GM23338 (cell line): Measurements from ENCODE around the gene APOB. TPM values are rescaled to one million over a fixed set of nuclear protein-coding genes. Genes with fewer than 3 reads are reported as not detected.

Experiments
- ATAC-seq: fragments of 200-7000 bp; cut with Tn5 transposase; 3 replicates; pipeline ENCODE4 v1.9.1; 2020
- DNase-seq: peaks from one replicate; pipeline ENCODE4 v3.0.0-alpha.2; 2015; ENCODE audit warnings: low spot score
- H2AFZ ChIP-seq: fragments of 200-600 bp; sonication (generic); 2 replicates; pipeline ENCODE4 v1.8.0; 2016; ENCODE audit warnings: antibody characterized with exemption, mild to moderate bottlenecking, moderate library complexity
- H3F3A ChIP-seq: fragments of 200-600 bp; sonication (generic); replicated peaks from 2 replicates; pipeline ENCODE4 v1.8.0; 2017; ENCODE audit warnings: antibody characterized with exemption, mixed run types, low read depth
- H3K27ac ChIP-seq: fragments of 200-600 bp; sonication (generic); 2 replicates; pipeline ENCODE4 v1.6.1; 2016; ENCODE audit warnings: low read depth
- H3K27me3 ChIP-seq: fragments of 200-600 bp; sonication (generic); 2 replicates; pipeline ENCODE4 v1.8.0; 2016; ENCODE audit warnings: mild to moderate bottlenecking, mixed run types, moderate library complexity; ENCODE audit not compliant: insufficient read depth
- H3K36me3 ChIP-seq: fragments of 200-600 bp; sonication (generic); 2 replicates; pipeline ENCODE4 v1.8.0; 2016; ENCODE audit warnings: mild to moderate bottlenecking; ENCODE audit not compliant: insufficient read depth
- H3K4me1 ChIP-seq: fragments of 200-600 bp; sonication (generic); 2 replicates; pipeline ENCODE4 v1.8.0; 2016; ENCODE audit warnings: mild to moderate bottlenecking, moderate library complexity; ENCODE audit not compliant: insufficient read depth
- H3K4me2 ChIP-seq: fragments of 200-600 bp; sonication (generic); 2 replicates; pipeline ENCODE4 v1.7.1; 2017; ENCODE audit warnings: mixed run types
- H3K4me3 ChIP-seq: fragments of 200-600 bp; sonication (generic); 2 replicates; pipeline ENCODE4 v1.6.1; 2016; ENCODE audit warnings: mixed run types
- H3K79me2 ChIP-seq: fragments of 200-600 bp; sonication (generic); replicated peaks from 2 replicates; pipeline ENCODE4 v1.8.0; 2017; ENCODE audit warnings: mild to moderate bottlenecking; ENCODE audit not compliant: insufficient read depth
- H3K9me2 ChIP-seq: fragments of 200-600 bp; sonication (generic); 2 replicates; pipeline ENCODE4 v1.8.0; 2017; ENCODE audit not compliant: insufficient read depth
- H4K20me1 ChIP-seq: fragments of 200-600 bp; sonication (generic); replicated peaks from 2 replicates; pipeline ENCODE4 v1.8.0; 2017; ENCODE audit warnings: mild to moderate bottlenecking; ENCODE audit not compliant: insufficient read depth
- H3K27ac Mint-ChIP-seq: 2 replicates; pipeline ENCODE4 v1.8.0; 2020; ENCODE audit warnings: inconsistent platforms, mild to moderate bottlenecking, moderate library complexity, mixed read lengths
- H3K27me3 Mint-ChIP-seq: 3 replicates; pipeline ENCODE4 v1.8.0; 2022; ENCODE audit warnings: low read depth, mild to moderate bottlenecking, moderate library complexity, mixed read lengths, inconsistent platforms; ENCODE audit not compliant: insufficient read depth, poor library complexity
- H3K36me3 Mint-ChIP-seq: 3 replicates; pipeline ENCODE4 v1.8.0; 2021; ENCODE audit warnings: low read depth, mild to moderate bottlenecking, inconsistent platforms, moderate library complexity, mixed read lengths
- H3K4me1 Mint-ChIP-seq: 3 replicates; pipeline ENCODE4 v1.8.0; 2020; ENCODE audit warnings: mild to moderate bottlenecking, inconsistent platforms, mixed read lengths
- H3K4me3 Mint-ChIP-seq: 3 replicates; pipeline ENCODE4 v1.8.0; 2021; ENCODE audit warnings: moderate library complexity, mild to moderate bottlenecking, inconsistent platforms, mixed read lengths
- H3K9me3 Mint-ChIP-seq: 3 replicates; pipeline ENCODE4 v1.8.0; 2020; ENCODE audit warnings: moderate library complexity, mild to moderate bottlenecking, inconsistent platforms, mixed read lengths
- EZH2 ChIP-seq: fragments of 200-600 bp; sonication (generic); IDR thresholded peaks from one replicate; pipeline ENCODE4 v1.8.0; 2017; ENCODE audit warnings: antibody characterized with exemption, mild to moderate bottlenecking, low read depth; ENCODE audit not compliant: unreplicated experiment
- EZH2phosphoT487 ChIP-seq: fragments of 200-600 bp; sonication (generic); IDR thresholded peaks from one replicate; pipeline ENCODE4 v1.8.1; 2018; ENCODE audit warnings: antibody characterized with exemption; ENCODE audit not compliant: unreplicated experiment
- JUNB ChIP-seq: IDR thresholded peaks from one replicate; pipeline ENCODE4 v1.6.1; 2016; ENCODE audit warnings: antibody characterized with exemption; ENCODE audit not compliant: unreplicated experiment
- STAT1 ChIP-seq: IDR thresholded peaks from one replicate; pipeline ENCODE4 v1.6.1; 2016; ENCODE audit warnings: antibody characterized with exemption; ENCODE audit not compliant: unreplicated experiment
- ZNF331 ChIP-seq: fragments of 250-450 bp; sonication (Bioruptor Pico); IDR thresholded peaks from 2 replicates; pipeline ENCODE4 v1.5.0; 2020; ENCODE audit warnings: low read depth, mild to moderate bottlenecking, moderate library complexity
- ZNF462 ChIP-seq: fragments of 250-450 bp; sonication (Bioruptor Pico); IDR thresholded peaks from 2 replicates; pipeline ENCODE4 v1.5.0; 2020; ENCODE audit warnings: mild to moderate bottlenecking, moderate library complexity
- polyA plus RNA-seq: library from polyadenylated mRNA; unstranded; fragments of >200 nt; fragmentation: Nextera tagmentation; extraction: Ambion mirVana; gene quantifications from 2 replicates; pipeline ENCODE4 v1.2.1, GENCODE V29; 2016
- total RNA-seq: library from RNA; depleted of rRNA; stranded (reverse); fragments of >200 nt; shearing (Covaris generic); gene quantifications from 2 replicates; pipeline ENCODE4 v1.2.3, GENCODE V29; 2014
- TF ChIP-seq, protein P1 (sequence below): IDR thresholded peaks from 2 replicates; pipeline ENCODE4 v1.6.1; 2016; ENCODE audit warnings: antibody characterized with exemption
- TF ChIP-seq, protein P2 (sequence below): IDR thresholded peaks from one replicate; pipeline ENCODE4 v1.6.1; 2018; ENCODE audit warnings: antibody characterized with exemption; ENCODE audit not compliant: unreplicated experiment

The APOB gene
- total and polyA plus RNA-seq, 2 experiments from 2014 or later = 0.08 to 0.56 TPM

DNA sequence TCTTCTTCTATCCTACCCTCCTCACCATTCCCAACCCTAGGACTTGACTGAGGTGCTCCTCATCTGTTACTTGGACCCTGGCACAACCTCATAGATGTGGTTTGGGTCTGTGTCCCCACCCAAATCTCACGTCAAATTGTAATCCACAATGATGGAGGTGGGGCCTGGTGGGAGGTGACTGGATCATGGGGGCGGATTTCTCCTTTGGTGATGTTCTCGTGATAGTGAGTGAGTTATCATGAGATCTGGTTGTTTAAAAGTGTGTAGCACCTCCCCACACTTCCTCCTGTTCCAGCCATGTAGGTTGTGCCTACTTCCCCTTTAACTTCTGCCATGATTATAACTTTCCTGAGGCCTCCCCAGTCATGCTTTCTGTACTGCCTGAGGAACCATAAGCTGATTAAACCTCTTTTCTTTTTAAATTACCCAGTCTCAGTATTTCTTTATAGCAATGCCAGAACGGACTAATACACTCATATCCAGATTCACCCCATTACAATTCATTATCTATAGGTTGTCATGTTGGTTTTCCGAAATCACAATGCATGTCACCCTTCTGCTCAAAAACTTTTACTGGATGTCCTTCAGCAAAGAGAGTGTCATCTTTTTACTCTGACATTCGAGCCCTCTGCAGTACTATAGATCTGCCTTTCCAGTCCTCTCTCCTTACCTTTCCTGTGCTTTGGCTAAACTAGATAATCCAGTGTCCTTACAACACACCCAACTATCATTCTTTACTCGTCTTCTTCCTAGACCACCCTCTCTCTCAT, 45.7 kb downstream of the APOB start (continued):
- no peak for TF ChIP-seq ZNF462 (CRISPR knock-in tag)

DNA sequence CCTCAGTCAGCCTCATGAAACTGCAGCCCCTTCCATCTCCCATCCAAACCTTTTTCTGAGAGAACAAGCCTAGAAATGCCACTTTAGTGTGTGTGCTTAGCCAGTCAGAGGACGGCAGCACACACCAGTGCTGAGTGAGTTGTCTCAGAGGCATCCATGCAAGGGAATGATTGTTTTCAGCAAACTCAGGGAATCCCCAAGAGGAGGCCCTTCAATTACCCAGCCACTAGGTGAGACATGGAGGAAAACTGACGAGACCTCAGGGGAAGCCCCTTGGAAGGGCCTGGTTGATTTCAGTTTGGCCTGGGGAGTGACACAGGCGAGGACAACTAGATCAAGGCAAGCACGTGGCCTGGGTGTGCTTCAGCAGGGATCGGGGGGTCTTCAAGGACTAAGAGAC, 49.7 kb downstream of the APOB start:
- no peak overlapping the region for H2AFZ ChIP-seq
- H3K36me3 ChIP-seq = no peaks in the 10 kb centered on the region
- Mint-ChIP-seq H3K27ac (no peak overlapping the region), H3K4me1 (peaks cover 4% of the 10 kb centered on the region; the same call in 1 of the 3 replicates), H3K27me3 (peaks cover 9% of the 10 kb centered on the region), H3K4me3 (no peak overlapping the region), H3K9me3 (no peaks in the 10 kb centered on the region), H3K36me3 (no peaks in the 10 kb centered on the region)
- no peak overlapping the region for H3K4me3 ChIP-seq
- H3K79me2 ChIP-seq = no peaks in the 10 kb centered on the region
- no peak overlapping the region for H3K27ac ChIP-seq
- ATAC-seq (no peak), DNase-seq (no peak)
- no peaks in the 10 kb centered on the region for H3K4me1 ChIP-seq
- H3K27me3 ChIP-seq = no peaks in the 10 kb centered on the region
- no peak overlapping the region for H3K4me2 ChIP-seq
- H4K20me1 ChIP-seq = no peaks in the 10 kb centered on the region
- peaks cover 10% of the 10 kb centered on the region for H3K9me2 ChIP-seq
- H3F3A ChIP-seq = no peaks in the 10 kb centered on the region
- TF ChIP-seq EZH2phosphoT487 (no peak), STAT1 (no peak), JUNB (no peak), ZNF331 (no peak), EZH2 (no peak)
- TF ChIP-seq, protein P1, sequence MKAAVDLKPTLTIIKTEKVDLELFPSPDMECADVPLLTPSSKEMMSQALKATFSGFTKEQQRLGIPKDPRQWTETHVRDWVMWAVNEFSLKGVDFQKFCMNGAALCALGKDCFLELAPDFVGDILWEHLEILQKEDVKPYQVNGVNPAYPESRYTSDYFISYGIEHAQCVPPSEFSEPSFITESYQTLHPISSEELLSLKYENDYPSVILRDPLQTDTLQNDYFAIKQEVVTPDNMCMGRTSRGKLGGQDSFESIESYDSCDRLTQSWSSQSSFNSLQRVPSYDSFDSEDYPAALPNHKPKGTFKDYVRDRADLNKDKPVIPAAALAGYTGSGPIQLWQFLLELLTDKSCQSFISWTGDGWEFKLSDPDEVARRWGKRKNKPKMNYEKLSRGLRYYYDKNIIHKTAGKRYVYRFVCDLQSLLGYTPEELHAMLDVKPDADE = no peak
- TF ChIP-seq, protein P2, sequence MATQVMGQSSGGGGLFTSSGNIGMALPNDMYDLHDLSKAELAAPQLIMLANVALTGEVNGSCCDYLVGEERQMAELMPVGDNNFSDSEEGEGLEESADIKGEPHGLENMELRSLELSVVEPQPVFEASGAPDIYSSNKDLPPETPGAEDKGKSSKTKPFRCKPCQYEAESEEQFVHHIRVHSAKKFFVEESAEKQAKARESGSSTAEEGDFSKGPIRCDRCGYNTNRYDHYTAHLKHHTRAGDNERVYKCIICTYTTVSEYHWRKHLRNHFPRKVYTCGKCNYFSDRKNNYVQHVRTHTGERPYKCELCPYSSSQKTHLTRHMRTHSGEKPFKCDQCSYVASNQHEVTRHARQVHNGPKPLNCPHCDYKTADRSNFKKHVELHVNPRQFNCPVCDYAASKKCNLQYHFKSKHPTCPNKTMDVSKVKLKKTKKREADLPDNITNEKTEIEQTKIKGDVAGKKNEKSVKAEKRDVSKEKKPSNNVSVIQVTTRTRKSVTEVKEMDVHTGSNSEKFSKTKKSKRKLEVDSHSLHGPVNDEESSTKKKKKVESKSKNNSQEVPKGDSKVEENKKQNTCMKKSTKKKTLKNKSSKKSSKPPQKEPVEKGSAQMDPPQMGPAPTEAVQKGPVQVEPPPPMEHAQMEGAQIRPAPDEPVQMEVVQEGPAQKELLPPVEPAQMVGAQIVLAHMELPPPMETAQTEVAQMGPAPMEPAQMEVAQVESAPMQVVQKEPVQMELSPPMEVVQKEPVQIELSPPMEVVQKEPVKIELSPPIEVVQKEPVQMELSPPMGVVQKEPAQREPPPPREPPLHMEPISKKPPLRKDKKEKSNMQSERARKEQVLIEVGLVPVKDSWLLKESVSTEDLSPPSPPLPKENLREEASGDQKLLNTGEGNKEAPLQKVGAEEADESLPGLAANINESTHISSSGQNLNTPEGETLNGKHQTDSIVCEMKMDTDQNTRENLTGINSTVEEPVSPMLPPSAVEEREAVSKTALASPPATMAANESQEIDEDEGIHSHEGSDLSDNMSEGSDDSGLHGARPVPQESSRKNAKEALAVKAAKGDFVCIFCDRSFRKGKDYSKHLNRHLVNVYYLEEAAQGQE = no peak
